Left ventricle myocardium inferior (tissue), 1 donor: ENCODE measurements around the gene FAM217B. TPM values are rescaled to one million over a fixed set of nuclear protein-coding genes. Genes with fewer than 3 reads are reported as not detected.

Experiments
- DNase-seq: peaks from one replicate; pipeline ENCODE4 v3.0.0-alpha.2; 2020
- H3K27ac ChIP-seq: fragments of 200-600 bp; replicated peaks from 2 replicates; pipeline ENCODE4 v1.8.0; 2021
- H3K27me3 ChIP-seq: fragments of 200-600 bp; 2 replicates; pipeline ENCODE4 v1.8.0; 2021; ENCODE audit warnings: low read depth
- H3K36me3 ChIP-seq: fragments of 200-600 bp; 2 replicates; pipeline ENCODE4 v1.8.0; 2021
- H3K4me1 ChIP-seq: fragments of 200-600 bp; 2 replicates; pipeline ENCODE4 v1.8.0; 2021
- H3K4me3 ChIP-seq: fragments of 200-600 bp; 2 replicates; pipeline ENCODE4 v1.8.0; 2021; ENCODE audit warnings: mild to moderate bottlenecking, moderate library complexity
- H3K9me3 ChIP-seq: fragments of 200-600 bp; replicated peaks from 2 replicates; pipeline ENCODE4 v1.8.0; 2021
- intact Hi-C: fragments of 100-400 bp; cut with micrococcal nuclease; formaldehyde crosslinking; loops from one replicate; pipeline ENCODE4 v1.11.0; 2022
- total RNA-seq: library from RNA; stranded (reverse); fragmentation: NEBNext Ultra II Directional; extraction: Animal tissue kit (Norgen Biotek cat#: 25700); gene quantifications from one replicate; pipeline ENCODE4 v1.2.1, GENCODE V29; 2021
- TF ChIP-seq, protein P1 (sequence below): fragments of 200-600 bp; IDR thresholded peaks from 2 replicates; pipeline ENCODE4 v1.8.0; 2021; ENCODE audit warnings: antibody characterized with exemption, mild to moderate bottlenecking, borderline replicate concordance
- donor health status: DM: no; HTN: yes; CAD: no; lungs with severe emphysema.

FAM217B gene
- total RNA-seq, 1 donor from 2014 or later, result 37.4 TPM

DNA sequence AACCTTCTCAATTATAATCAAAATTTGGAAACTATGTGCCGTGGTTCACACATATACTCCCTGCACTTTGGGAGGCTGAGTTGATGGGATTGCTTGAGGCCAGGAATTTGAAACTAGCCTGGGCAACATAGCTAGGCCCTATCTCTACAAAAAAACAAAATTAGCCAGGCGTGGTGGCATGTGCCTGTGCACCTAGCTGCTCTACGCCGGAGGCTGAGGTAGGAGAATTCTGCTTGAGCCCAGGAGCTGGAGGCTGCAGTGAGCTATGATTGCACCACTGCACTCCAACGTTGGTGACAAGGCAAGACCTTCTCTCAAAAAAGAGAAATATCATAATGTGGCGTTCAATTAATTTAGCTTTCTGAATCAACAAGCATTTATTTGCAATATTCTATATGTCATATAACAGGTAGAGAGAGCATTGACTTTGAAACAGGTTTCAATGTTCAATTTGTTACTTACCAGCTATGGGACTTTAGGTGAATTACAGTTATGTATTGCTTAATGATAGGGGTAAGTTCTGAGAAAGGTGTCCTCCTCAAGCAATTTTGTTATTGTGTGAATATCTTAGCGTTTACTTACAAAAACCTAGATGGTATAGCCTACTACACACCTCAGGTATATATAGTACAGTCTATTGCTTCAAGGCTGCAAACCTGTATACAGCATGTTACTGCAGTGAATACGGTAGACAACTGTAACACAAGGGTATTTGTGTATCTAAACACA lies 4.6 kb upstream of the FAM217B start:
- peak overlapping the region; percentile 85 for H3K4me3 ChIP-seq
- no peak for DNase-seq
- intact Hi-C loops, result no loop called here
- peaks cover 59% of the 10 kb centered on the region for H3K4me1 ChIP-seq
- H3K36me3 ChIP-seq, result no peaks in the 10 kb centered on the region
- TF ChIP-seq, protein P1, sequence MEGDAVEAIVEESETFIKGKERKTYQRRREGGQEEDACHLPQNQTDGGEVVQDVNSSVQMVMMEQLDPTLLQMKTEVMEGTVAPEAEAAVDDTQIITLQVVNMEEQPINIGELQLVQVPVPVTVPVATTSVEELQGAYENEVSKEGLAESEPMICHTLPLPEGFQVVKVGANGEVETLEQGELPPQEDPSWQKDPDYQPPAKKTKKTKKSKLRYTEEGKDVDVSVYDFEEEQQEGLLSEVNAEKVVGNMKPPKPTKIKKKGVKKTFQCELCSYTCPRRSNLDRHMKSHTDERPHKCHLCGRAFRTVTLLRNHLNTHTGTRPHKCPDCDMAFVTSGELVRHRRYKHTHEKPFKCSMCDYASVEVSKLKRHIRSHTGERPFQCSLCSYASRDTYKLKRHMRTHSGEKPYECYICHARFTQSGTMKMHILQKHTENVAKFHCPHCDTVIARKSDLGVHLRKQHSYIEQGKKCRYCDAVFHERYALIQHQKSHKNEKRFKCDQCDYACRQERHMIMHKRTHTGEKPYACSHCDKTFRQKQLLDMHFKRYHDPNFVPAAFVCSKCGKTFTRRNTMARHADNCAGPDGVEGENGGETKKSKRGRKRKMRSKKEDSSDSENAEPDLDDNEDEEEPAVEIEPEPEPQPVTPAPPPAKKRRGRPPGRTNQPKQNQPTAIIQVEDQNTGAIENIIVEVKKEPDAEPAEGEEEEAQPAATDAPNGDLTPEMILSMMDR, result no peak
- H3K27ac ChIP-seq, result peak overlapping the region; percentile 100
- no peaks in the 10 kb centered on the region for H3K9me3 ChIP-seq
- H3K27me3 ChIP-seq, result no peaks in the 10 kb centered on the region

- Histone ChIP-seq H3K4me1 (peaks cover 65% of the 10 kb centered on the region), H3K27me3 (no peaks in the 10 kb centered on the region), H3K9me3 (no peaks in the 10 kb centered on the region), H3K27ac (peak overlapping the region; percentile 100), H3K36me3 (no peaks in the 10 kb centered on the region), H3K4me3 (peak overlapping the region; percentile 85)
- TF ChIP-seq, protein P1, result no peak
- intact Hi-C loops, result no loop called here
- no peak for DNase-seq
Measured at GRCh38 chr20:59936409-59936808, 3.8 kb upstream of the FAM217B start.

DNA sequence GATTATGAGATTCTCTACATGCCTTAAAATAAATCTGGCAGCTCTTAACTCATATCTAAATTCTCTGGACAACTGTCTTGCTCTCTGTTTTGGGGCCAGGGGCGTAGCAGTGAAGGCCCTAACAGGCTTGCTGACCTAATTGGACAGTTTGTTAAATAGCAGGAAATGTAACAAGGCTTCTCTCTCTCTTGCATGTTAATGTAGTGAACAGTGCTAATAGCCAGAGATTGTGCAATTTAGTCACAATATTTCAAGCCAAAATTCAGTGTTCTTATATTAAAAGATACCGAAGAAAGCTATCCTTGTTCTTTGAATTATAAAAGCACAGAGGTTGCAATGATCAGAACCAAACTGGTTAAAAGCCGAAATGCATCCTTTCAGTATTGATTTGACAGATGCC lies 3.0 kb upstream of the FAM217B start:
- peak overlapping the region; percentile 100 for H3K27ac ChIP-seq
- H3K4me3 ChIP-seq, result peak overlapping the region; percentile 85
- no peaks in the 10 kb centered on the region for H3K27me3 ChIP-seq
- intact Hi-C loops, result no loop called here
- H3K9me3 ChIP-seq, result no peaks in the 10 kb centered on the region
- TF ChIP-seq, protein P1, result no peak
- no peak for DNase-seq
- H3K36me3 ChIP-seq, result peaks cover 2% of the 10 kb centered on the region
- peaks cover 72% of the 10 kb centered on the region for H3K4me1 ChIP-seq

- no peak for DNase-seq
- Histone ChIP-seq H3K4me3 (peak overlapping the region; percentile 85), H3K4me1 (peaks cover 78% of the 10 kb centered on the region), H3K36me3 (peaks cover 13% of the 10 kb centered on the region), H3K27ac (peak overlapping the region; percentile 100), H3K27me3 (no peaks in the 10 kb centered on the region), H3K9me3 (no peaks in the 10 kb centered on the region)
- intact Hi-C loops, result no loop called here
- TF ChIP-seq, protein P1, result no peak
Measured at GRCh38 chr20:59938221-59938620, 2.0 kb upstream of the FAM217B start.

DNA sequence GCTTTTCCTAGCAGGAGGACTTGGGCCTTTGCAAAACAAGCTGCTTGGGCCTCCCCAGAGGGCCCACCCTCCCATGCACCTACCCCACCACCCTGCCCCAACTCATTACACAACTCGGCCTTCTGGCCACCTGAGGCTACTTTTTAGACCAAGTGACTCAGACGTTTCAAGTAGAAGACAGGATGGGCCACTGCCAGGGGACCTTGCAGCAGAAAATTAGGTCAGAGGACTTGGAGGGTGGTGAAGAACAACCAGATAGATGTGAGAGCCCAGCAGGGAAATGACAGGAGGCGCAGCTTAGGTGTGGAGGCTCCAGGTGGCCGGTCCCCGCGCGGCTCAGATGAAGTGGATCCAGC lies 1.5 kb upstream of the FAM217B start:
- peaks cover 77% of the 10 kb centered on the region for H3K4me1 ChIP-seq
- TF ChIP-seq, protein P1, result no peak
- peak overlapping the region; percentile 100 for H3K27ac ChIP-seq

More for the DNA sequence above, 1.5 kb upstream of the FAM217B start:
- Histone ChIP-seq H3K27me3 (no peaks in the 10 kb centered on the region), H3K9me3 (no peaks in the 10 kb centered on the region), H3K36me3 (peaks cover 17% of the 10 kb centered on the region), H3K4me3 (peak overlapping the region; percentile 85)
- DNase-seq, result no peak
- intact Hi-C loops, result no loop called here
